Measurements from ENCODE around the gene CUL7.

DNA sequence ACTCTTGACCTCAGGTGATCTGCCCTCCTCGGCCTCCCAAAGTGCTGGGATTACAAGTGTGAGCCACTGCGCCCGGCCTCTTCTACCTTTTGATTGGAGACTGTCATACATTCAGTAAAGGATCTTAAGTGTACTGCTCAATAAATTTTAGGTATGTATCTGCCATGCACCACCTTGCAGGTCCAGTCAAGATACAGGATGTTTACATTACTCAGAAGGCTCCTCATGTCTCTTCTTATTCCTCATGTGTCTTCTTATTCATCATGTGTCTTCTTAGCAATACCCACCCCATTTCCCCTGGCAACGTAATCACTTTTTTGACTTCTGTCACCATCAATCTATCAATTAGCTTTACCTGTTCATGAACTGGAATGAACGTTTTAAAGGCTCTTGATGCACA is 47.8 kb downstream of the CUL7 start:
- no peak for TF ChIP-seq EZH2 (IDR thresholded peaks at IDR 0.05; ENCODE audit: borderline replicate concordance, insufficient read depth, low read depth, low read length, poor library complexity, severe bottlenecking)
- no peak for TF ChIP-seq CTCF (IDR thresholded peaks at IDR 0.05)

Measured in B cell (primary cell).